Uterus (tissue), 4 donors: ENCODE measurements around the gene ACAP3. TPM values are rescaled to one million over a fixed set of nuclear protein-coding genes. Genes with fewer than 3 reads are reported as not detected.

Source experiments
- DNase-seq, 2 donors: peaks; one replicate each; pipeline ENCODE4 v3.0.0-alpha.2; 2019 to 2020
- H3K27ac ChIP-seq, 2 donors: fragments of 200-600 bp; sonication (generic); 1 replicate in 1 of 2; 2 replicates in 1 of 2; pipeline ENCODE4 v1.5.1; 2016 to 2018
- H3K27me3 ChIP-seq, 2 donors: fragments of 200-600 bp; sonication (generic); one replicate each; pipeline ENCODE4 v1.5.1; 2018 to 2019; ENCODE audit warnings: control low read depth in 1 of 2
- H3K36me3 ChIP-seq, 2 donors: fragments of 200-600 bp; sonication (generic); one replicate each; pipeline ENCODE4 v1.5.1; 2019; ENCODE audit warnings: control low read depth in 1 of 2
- H3K4me1 ChIP-seq, 2 donors: fragments of 200-600 bp; sonication (generic); one replicate each; pipeline ENCODE4 v1.5.1; 2018 to 2019; ENCODE audit warnings: control low read depth in 1 of 2
- H3K4me3 ChIP-seq, 2 donors: fragments of 200-600 bp; sonication (generic); 1 replicate in 1 of 2; 2 replicates in 1 of 2; pipeline ENCODE4 v1.5.1; 2018 to 2019; ENCODE audit warnings: mild to moderate bottlenecking in 1 of 2
- H3K9me3 ChIP-seq, 2 donors: fragments of 200-600 bp; sonication (generic); one replicate each; pipeline ENCODE4 v1.5.1; 2019; ENCODE audit warnings: control low read depth in 1 of 2
- POLR2A ChIP-seq, 2 donors: fragments of 450-650 bp; IDR thresholded peaks; one replicate each; pipeline ENCODE4 v1.6.1; 2016; ENCODE audit warnings: antibody characterized with exemption in 2 of 2, mild to moderate bottlenecking in 1 of 2, moderate library complexity in 1 of 2
- intact Hi-C: fragments of 100-400 bp; cut with DNase I; formaldehyde crosslinking; loops from one replicate; pipeline ENCODE4 v1.15.1; 2023; ENCODE audit warnings: low total_unique reads
- total RNA-seq, 4 donors: library from RNA; depleted of rRNA in 3 of 4; stranded (reverse); fragments of >200 nt in 3 of 4; gene quantifications; one replicate each; pipeline versions ENCODE4 v1.1.0 to v1.2.4, GENCODE V29; 2014 to 2023
- TF ChIP-seq, protein P1 (sequence below), 4 experiments: fragments of 200-600 bp in 2 of 4; fragments of 450-650 bp in 2 of 4; sonication (generic) in 2 of 4; IDR thresholded peaks; one replicate each; pipeline ENCODE4 v1.5.1; 2016 to 2019; ENCODE audit warnings: antibody characterized with exemption in 4 of 4, mild to moderate bottlenecking in 2 of 4, moderate library complexity in 1 of 4
- donor health status: DM: yes; HTN: yes; CAD: no.

The ACAP3 gene
- total RNA-seq, 4 donors from 2014 or later, result 11.2 to 98.5 (median 44.0) TPM

- TF ChIP-seq POLR2A (IDR thresholded peaks at IDR 0.05), result no peak
- TF ChIP-seq, protein P1, sequence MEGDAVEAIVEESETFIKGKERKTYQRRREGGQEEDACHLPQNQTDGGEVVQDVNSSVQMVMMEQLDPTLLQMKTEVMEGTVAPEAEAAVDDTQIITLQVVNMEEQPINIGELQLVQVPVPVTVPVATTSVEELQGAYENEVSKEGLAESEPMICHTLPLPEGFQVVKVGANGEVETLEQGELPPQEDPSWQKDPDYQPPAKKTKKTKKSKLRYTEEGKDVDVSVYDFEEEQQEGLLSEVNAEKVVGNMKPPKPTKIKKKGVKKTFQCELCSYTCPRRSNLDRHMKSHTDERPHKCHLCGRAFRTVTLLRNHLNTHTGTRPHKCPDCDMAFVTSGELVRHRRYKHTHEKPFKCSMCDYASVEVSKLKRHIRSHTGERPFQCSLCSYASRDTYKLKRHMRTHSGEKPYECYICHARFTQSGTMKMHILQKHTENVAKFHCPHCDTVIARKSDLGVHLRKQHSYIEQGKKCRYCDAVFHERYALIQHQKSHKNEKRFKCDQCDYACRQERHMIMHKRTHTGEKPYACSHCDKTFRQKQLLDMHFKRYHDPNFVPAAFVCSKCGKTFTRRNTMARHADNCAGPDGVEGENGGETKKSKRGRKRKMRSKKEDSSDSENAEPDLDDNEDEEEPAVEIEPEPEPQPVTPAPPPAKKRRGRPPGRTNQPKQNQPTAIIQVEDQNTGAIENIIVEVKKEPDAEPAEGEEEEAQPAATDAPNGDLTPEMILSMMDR (IDR thresholded peaks at IDR 0.05), result no peak
- no peak overlapping the region for H3K4me3 ChIP-seq
- peaks cover 13 to 19% of the 10 kb centered on the region in 2 donors for H3K4me1 ChIP-seq
- no peaks in the 10 kb centered on the region for H3K27me3 ChIP-seq
- no peaks in the 10 kb centered on the region for H3K36me3 ChIP-seq
- H3K9me3 ChIP-seq, result no peaks in the 10 kb centered on the region
- H3K27ac ChIP-seq, result no peak overlapping the region
- intact Hi-C loops, result no loop called here
- DNase-seq, result no peak
Observed at GRCh38 chr1:1342584-1343115, 34.9 kb upstream of the ACAP3 start.

DNA sequence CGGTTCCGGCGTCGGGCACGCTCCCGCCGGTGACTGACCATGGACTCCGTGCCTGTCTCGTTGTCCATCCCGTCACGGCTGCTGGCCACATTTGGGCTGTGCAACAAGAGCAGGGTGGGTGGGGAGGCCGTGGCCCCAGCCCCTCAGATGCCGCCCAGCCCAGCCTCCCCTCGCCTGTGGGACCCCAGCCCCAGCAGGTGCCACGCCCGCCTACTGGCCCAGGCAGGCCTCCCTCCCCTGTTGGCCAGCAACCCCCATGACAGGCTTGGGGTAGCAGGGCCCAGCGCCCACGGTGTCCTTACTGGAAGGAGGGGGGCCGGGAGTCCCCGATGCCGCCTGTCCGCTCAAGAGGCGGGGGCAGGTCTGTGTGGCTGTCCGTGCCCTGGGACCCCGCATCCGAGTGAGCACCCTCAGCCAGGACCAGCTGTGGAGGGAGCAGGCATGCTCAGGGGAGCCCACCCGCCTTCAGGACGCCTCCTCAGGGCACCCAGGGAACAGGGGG lies 34.4 kb upstream of the ACAP3 start:
- Histone ChIP-seq H3K9me3 (no peaks in the 10 kb centered on the region), H3K27me3 (no peaks in the 10 kb centered on the region), H3K27ac (no peak overlapping the region), H3K4me1 (peaks cover 8 to 16% of the 10 kb centered on the region in 2 donors), H3K36me3 (no peaks in the 10 kb centered on the region), H3K4me3 (no peak overlapping the region)
- TF ChIP-seq POLR2A (IDR thresholded peaks at IDR 0.05), result no peak
- TF ChIP-seq, protein P1 (IDR thresholded peaks at IDR 0.05), result no peak
- DNase-seq, result no peak
- intact Hi-C loops, result no loop called here

DNA sequence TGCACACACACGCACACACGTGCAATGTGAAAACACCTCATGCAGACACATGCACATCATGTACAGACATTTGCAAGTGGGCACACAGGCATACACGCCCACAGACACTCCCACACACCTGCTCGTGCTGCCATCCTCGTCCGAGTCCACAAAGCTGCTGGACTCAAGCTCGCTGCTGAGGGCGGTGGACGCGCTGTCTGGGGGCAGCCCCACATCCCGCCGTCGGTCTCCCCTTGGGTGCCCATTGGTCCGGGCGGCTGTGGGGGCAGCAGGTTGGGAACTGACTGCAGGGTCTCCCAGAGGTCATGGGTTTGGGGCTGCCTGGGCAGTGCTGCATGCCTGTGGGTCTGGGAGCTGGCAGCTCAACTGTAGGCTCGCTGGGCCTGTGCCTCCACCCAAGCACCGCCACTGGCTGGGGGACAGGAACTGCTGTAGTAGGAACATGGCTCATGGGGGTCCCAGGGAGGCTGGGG lies 33.9 kb upstream of the ACAP3 start:
- intact Hi-C loops, result no loop called here
- DNase-seq, result no peak
- Histone ChIP-seq H3K36me3 (no peaks in the 10 kb centered on the region), H3K27ac (no peak overlapping the region), H3K4me3 (no peak overlapping the region), H3K9me3 (no peaks in the 10 kb centered on the region), H3K4me1 (peaks cover 5 to 10% of the 10 kb centered on the region in 2 donors), H3K27me3 (no peaks in the 10 kb centered on the region)
- TF ChIP-seq, protein P1 (IDR thresholded peaks at IDR 0.05), result no peak
- no peak for TF ChIP-seq POLR2A (IDR thresholded peaks at IDR 0.05)

DNA sequence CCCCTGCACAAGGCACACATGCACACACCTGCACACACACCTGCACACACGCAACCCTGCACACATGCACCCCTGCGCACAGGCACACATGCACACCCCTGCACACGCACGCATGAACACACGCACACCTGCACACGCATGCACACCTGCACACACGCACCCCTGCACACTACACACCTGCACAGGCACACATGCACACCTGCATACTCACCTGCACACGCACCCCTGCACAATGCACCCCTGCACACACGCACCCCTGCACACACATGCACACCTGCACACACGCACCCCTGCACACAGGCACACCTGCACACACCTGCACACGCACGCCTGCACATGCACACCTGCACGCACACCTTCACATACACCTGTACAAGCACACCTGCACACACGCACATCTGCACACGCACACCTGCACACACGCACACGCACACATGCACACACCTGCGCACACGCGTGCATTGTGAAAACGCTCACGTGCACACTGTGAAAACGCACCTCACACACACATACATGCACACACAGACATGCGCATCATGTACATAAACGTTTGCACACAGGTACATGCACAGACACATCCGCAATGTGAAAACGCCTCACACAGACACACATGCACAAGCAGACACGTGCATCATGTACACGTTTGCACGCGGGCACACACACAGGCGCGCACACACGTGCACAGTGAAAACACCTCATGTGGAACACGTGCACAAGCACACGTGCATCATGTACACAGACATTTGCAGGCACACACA lies 33.2 kb upstream of the ACAP3 start:
- no peaks in the 10 kb centered on the region for H3K36me3 ChIP-seq
- intact Hi-C loops, result no loop called here
- H3K27ac ChIP-seq, result no peak overlapping the region
- H3K9me3 ChIP-seq, result no peaks in the 10 kb centered on the region
- no peaks in the 10 kb centered on the region for H3K27me3 ChIP-seq
- TF ChIP-seq, protein P1 (IDR thresholded peaks at IDR 0.05), result no peak
- TF ChIP-seq POLR2A (IDR thresholded peaks at IDR 0.05), result no peak
- H3K4me3 ChIP-seq, result no peak overlapping the region
- peaks cover 0 to 4% of the 10 kb centered on the region in 2 donors for H3K4me1 ChIP-seq
- DNase-seq, result no peak

GRCh38 chr1:1340185-1340584 lies 32.5 kb upstream of the ACAP3 start:
- no peak for DNase-seq
- Histone ChIP-seq H3K4me1 (no peaks in the 10 kb centered on the region), H3K4me3 (no peak overlapping the region), H3K27ac (no peak overlapping the region), H3K36me3 (no peaks in the 10 kb centered on the region), H3K9me3 (no peaks in the 10 kb centered on the region), H3K27me3 (no peaks in the 10 kb centered on the region)
- no peak for TF ChIP-seq POLR2A (IDR thresholded peaks at IDR 0.05)
- TF ChIP-seq, protein P1 (IDR thresholded peaks at IDR 0.05), result no peak
- intact Hi-C loops, result no loop called here
